ENCODE data around the gene FOXP1. TPM values are rescaled to one million over a fixed set of nuclear protein-coding genes. Genes with fewer than 3 reads are reported as not detected.

Gene FOXP1
- total and polyA plus RNA-seq, 2 donors from 2014 or later = 6.7 to 87.2 TPM

DNA sequence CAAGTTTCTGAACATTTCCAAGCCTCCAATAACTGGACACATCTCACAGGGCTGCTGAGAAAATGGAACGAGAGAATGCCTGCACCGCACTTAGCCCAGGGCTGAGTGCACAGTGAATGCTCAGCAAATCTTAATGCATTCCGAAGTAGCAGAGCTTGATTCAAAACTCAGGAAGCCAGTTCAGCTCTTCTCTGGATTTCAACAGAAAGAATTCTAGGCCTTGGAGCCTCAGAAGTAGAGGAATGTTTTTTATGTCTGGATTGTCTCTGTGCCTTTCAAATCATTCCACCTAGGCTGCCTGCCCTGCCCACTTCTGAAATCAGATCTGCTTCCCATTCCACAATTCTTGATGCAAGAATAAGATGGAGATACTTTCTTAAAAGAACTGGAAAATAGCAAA, 9.6 kb upstream of the FOXP1 start:
- H3K27ac ChIP-seq (ENCODE audit: low read depth in 2 of 2, low read length in 2 of 2) = no peak overlapping the region
- no peaks in the 10 kb centered on the region for H3K27me3 ChIP-seq (ENCODE audit: control insufficient read depth, insufficient read depth, low read length)
- H3K4me1 ChIP-seq (ENCODE audit: control insufficient read depth in 2 of 3, insufficient read depth in 2 of 3, low read depth in 1 of 3, low read length in 3 of 3) = no peaks in the 10 kb centered on the region
- intact Hi-C loops (cut with DNase I) = no loop called here
- H3K4me3 ChIP-seq (ENCODE audit: low read length in 3 of 3) = no peak overlapping the region
- no peaks in the 10 kb centered on the region for H3K36me3 ChIP-seq (ENCODE audit: control insufficient read depth in 2 of 3, insufficient read depth in 3 of 3, low read length in 3 of 3)
- H3K9me3 ChIP-seq (ENCODE audit: control insufficient read depth in 2 of 3, insufficient read depth in 1 of 3, low read length in 3 of 3) = no peaks in the 10 kb centered on the region
- TF ChIP-seq, protein P1, sequence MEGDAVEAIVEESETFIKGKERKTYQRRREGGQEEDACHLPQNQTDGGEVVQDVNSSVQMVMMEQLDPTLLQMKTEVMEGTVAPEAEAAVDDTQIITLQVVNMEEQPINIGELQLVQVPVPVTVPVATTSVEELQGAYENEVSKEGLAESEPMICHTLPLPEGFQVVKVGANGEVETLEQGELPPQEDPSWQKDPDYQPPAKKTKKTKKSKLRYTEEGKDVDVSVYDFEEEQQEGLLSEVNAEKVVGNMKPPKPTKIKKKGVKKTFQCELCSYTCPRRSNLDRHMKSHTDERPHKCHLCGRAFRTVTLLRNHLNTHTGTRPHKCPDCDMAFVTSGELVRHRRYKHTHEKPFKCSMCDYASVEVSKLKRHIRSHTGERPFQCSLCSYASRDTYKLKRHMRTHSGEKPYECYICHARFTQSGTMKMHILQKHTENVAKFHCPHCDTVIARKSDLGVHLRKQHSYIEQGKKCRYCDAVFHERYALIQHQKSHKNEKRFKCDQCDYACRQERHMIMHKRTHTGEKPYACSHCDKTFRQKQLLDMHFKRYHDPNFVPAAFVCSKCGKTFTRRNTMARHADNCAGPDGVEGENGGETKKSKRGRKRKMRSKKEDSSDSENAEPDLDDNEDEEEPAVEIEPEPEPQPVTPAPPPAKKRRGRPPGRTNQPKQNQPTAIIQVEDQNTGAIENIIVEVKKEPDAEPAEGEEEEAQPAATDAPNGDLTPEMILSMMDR (IDR thresholded peaks at IDR 0.05; ENCODE audit: borderline replicate concordance, extremely low read depth, insufficient read depth) = no peak
- H3K9ac ChIP-seq (ENCODE audit: low read length in 3 of 3) = no peak overlapping the region
- no peak for DNase-seq
- FAIRE-seq = no peak

DNA sequence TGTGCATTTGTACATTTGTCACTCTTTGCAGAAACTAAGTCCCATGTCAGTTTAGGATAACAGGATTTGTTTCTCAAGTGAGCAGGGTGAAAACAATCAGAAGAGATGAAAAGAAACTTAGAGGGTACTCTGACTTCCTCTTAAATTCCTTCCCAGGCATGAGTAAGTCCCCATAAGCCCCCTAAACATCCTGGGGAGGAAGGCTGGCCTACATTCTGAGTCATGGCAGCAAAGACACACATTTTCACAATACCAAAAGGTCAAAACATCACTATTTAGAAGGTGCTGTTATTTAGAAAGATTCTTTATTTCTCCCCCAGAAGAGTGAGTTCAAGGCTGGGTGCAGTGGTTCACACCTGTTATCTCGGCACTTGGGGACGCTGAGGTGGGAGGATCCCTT, 7.6 kb upstream of the FOXP1 start:
- intact Hi-C loops (cut with DNase I) = no loop called here
- Histone ChIP-seq H3K27ac (ENCODE audit: low read depth in 2 of 2, low read length in 2 of 2) (no peak overlapping the region), H3K4me1 (ENCODE audit: control insufficient read depth in 2 of 3, insufficient read depth in 2 of 3, low read depth in 1 of 3, low read length in 3 of 3) (peaks cover 0 to 3% (median 3%) of the 10 kb centered on the region in 3 donors), H3K4me3 (ENCODE audit: low read length in 3 of 3) (no peak overlapping the region), H3K9ac (ENCODE audit: low read length in 3 of 3) (no peak overlapping the region), H3K27me3 (ENCODE audit: control insufficient read depth, insufficient read depth, low read length) (no peaks in the 10 kb centered on the region), H3K36me3 (ENCODE audit: control insufficient read depth in 2 of 3, insufficient read depth in 3 of 3, low read length in 3 of 3) (no peaks in the 10 kb centered on the region), H3K9me3 (ENCODE audit: control insufficient read depth in 2 of 3, insufficient read depth in 1 of 3, low read length in 3 of 3) (no peaks in the 10 kb centered on the region)
- TF ChIP-seq, protein P1 (IDR thresholded peaks at IDR 0.05; ENCODE audit: borderline replicate concordance, extremely low read depth, insufficient read depth) = no peak
- FAIRE-seq = no peak
- no peak for DNase-seq

DNA sequence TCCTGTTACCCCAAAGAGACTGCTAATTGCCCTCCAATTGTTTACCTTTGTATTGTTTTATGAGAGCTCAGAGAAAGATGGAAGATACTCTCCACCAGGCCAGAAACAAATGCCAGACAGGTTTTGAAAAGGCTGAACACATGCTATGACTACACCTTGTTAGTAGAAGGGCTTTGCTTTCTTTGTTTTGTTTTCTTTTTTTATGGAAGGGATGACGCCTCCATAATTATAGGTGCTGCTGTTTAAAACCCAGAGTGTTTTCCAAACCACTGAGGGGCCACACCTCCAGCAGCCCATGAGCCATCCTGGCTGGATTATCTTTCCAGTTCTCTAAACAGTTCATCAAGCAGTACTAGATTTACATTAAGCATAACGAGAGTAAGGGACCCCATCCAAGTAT, 5.6 kb upstream of the FOXP1 start:
- DNase-seq = no peak
- Histone ChIP-seq H3K9me3 (ENCODE audit: control insufficient read depth in 2 of 3, insufficient read depth in 1 of 3, low read length in 3 of 3) (no peaks in the 10 kb centered on the region), H3K27ac (ENCODE audit: low read depth in 2 of 2, low read length in 2 of 2) (no peak overlapping the region), H3K9ac (ENCODE audit: low read length in 3 of 3) (no peak overlapping the region), H3K4me3 (ENCODE audit: low read length in 3 of 3) (no peak overlapping the region), H3K36me3 (ENCODE audit: control insufficient read depth in 2 of 3, insufficient read depth in 3 of 3, low read length in 3 of 3) (no peaks in the 10 kb centered on the region), H3K27me3 (ENCODE audit: control insufficient read depth, insufficient read depth, low read length) (no peaks in the 10 kb centered on the region), H3K4me1 (ENCODE audit: control insufficient read depth in 2 of 3, insufficient read depth in 2 of 3, low read depth in 1 of 3, low read length in 3 of 3) (peaks cover 0 to 12% (median 3%) of the 10 kb centered on the region in 3 donors)
- no peak for FAIRE-seq
- intact Hi-C loops (cut with DNase I) = no loop called here
- TF ChIP-seq, protein P1 (IDR thresholded peaks at IDR 0.05; ENCODE audit: borderline replicate concordance, extremely low read depth, insufficient read depth) = no peak

DNA sequence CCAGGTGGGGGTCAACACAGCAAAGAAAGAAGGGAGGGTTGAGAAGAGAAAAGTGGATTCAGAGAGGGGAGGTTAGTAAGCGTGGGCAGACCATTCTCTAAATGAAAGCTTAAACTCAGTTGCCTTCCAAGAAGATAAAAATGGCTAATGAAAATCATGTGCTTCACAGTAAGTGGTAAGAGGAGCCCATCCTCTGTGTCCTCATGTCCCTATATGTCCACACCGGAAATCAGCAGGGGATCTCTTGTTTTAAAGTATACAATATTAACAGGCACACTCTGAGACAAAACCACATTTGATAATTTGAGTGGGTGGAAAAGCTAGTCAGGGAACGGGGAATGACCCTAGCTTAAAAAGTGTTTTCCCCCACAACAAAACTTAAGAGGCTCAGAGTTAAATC, 4.4 kb upstream of the FOXP1 start:
- Histone ChIP-seq H3K4me3 (ENCODE audit: low read length in 3 of 3) (no peak overlapping the region), H3K27ac (ENCODE audit: low read depth in 2 of 2, low read length in 2 of 2) (no peak overlapping the region), H3K9ac (ENCODE audit: low read length in 3 of 3) (no peak overlapping the region), H3K9me3 (ENCODE audit: control insufficient read depth in 2 of 3, insufficient read depth in 1 of 3, low read length in 3 of 3) (no peaks in the 10 kb centered on the region), H3K27me3 (ENCODE audit: control insufficient read depth, insufficient read depth, low read length) (no peaks in the 10 kb centered on the region), H3K36me3 (ENCODE audit: control insufficient read depth in 2 of 3, insufficient read depth in 3 of 3, low read length in 3 of 3) (no peaks in the 10 kb centered on the region), H3K4me1 (ENCODE audit: control insufficient read depth in 2 of 3, insufficient read depth in 2 of 3, low read depth in 1 of 3, low read length in 3 of 3) (peaks cover 0 to 12% (median 3%) of the 10 kb centered on the region in 3 donors)
- TF ChIP-seq, protein P1 (IDR thresholded peaks at IDR 0.05; ENCODE audit: borderline replicate concordance, extremely low read depth, insufficient read depth) = no peak
- no peak for FAIRE-seq
- intact Hi-C loops (cut with DNase I) = no loop called here
- DNase-seq = no peak
